Measurements from ENCODE around the gene MCAT.

MCAT gene

DNA sequence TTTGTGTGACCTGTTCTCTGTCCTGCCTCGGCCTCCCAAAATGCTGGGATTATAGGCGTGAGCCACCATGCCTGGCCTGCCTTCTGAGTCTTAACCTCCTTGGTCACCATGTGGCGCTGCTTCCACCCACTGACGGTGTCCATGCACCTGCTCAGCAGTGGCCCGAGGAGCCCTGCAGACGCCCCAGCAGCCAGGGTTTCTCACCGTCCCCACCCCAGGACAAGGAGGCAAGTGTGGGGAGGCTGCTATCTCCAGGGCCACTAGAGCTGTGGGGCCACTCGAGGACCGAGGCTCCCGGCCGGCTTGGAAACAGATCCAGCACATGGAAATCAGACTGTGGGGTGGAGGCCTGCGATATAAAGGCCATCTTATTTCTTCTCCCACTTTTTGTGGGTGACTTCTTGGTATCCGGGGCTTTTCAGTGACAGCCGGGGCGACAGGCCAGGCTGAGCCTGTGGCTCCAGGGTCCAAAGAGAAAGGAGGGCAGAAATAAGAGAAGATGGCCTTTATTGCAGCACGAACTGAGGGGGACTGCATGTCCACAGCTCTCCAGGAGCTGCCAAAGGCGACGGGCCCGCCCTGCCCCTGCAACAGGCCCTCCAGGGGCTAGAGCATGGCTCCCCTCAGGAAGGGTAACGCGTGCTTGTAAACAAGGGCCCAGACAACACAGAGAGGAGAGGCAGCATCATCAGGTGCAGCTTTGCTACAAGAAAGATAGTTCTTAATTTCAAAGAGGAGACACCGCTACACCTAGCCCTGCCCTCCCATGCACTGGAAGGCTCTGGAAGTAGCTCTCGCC lies 23.1 kb upstream of the MCAT start:
- H3K4me3 ChIP-seq (ENCODE audit: low read length) = no peak overlapping the region
- no peak for TF ChIP-seq ZNF274 (IDR thresholded peaks at IDR 0.05; ENCODE audit: low read depth, low read length)

DNA sequence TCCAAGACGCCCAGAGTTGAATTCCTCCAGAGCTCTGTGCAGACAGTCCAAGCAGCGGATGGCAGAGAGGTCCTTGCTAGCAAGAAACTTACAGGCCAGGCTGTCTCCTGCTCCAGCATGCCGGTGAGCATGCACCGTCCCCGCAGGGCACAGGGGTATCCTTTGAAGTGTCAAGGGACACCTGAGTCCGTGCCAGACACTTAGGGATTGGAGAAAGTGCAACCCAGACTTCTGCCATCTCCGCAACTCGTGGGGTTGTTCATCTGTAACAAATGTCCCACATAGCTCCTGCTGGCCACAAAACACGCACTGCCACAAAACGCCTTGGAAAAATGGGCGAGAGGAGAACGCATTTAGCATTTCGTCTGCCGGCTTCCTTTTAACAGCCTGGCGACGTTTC lies 21.4 kb upstream of the MCAT start:
- H3K4me3 ChIP-seq (ENCODE audit: low read length) = no peak overlapping the region
- no peak for TF ChIP-seq ZNF274 (IDR thresholded peaks at IDR 0.05; ENCODE audit: low read depth, low read length)

DNA sequence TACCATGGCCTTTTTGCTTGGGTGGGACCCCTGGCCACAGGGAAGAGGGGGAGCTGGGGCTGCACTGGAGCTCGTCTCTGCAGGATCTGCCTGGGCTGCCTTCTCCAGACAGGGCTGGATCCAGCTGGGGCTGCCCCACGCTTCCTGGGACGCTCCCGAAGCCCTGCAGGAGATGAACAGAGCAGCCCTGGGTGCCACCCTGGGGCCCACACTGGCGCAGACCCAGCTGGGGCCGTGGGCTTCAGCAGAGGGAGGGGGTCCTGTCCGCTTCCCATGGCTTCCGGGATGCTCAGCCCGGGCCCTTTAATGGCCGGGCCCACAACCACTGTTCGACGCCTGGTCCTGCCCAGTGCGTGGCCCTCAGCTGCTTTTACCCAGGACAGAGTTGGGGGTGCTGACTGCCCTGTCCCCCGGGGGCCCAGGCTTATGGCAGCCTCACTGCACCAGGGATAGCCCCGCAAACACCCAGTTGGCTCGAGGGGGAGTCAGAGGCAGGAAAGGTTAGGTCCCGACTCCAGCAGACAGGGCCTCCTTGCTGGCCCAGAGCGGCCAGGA lies 20.1 kb upstream of the MCAT start:
- no peak overlapping the region for H3K4me3 ChIP-seq (ENCODE audit: low read length)
- no peak for TF ChIP-seq ZNF274 (IDR thresholded peaks at IDR 0.05; ENCODE audit: low read depth, low read length)

DNA sequence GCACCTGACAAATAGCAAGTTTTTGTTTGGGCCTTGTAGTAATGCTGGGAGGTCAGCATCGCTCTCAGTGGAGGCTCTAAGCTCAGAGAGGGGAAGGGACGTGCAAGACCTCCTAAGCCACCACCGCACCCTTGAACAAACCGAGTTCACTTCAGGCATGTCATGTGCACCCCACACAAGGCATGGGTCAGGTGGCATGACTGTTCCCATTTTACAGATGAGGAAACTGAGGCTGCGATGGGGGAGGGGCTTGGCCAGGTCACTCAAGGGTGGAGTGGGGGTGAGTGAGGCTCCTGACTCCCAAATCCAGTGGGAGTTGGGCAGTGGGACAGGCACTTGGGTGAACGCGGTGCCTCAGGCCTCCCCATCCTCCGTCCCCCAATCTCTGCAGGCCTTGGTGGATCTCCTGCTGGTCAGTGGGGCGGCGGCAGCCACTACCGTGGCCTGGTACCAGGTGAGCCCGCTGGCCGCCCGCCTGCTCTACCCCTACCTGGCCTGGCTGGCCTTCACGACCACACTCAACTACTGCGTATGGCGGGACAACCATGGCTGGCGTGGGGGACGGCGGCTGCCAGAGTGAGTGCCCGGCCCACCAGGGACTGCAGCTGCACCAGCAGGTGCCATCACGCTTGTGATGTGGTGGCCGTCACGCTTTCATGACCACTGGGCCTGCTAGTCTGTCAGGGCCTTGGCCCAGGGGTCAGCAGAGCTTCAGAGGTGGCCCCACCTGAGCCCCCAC lies 19.4 kb upstream of the MCAT start:
- H3K4me3 ChIP-seq (ENCODE audit: low read length) = no peak overlapping the region
- no peak for TF ChIP-seq ZNF274 (IDR thresholded peaks at IDR 0.05; ENCODE audit: low read depth, low read length)

DNA sequence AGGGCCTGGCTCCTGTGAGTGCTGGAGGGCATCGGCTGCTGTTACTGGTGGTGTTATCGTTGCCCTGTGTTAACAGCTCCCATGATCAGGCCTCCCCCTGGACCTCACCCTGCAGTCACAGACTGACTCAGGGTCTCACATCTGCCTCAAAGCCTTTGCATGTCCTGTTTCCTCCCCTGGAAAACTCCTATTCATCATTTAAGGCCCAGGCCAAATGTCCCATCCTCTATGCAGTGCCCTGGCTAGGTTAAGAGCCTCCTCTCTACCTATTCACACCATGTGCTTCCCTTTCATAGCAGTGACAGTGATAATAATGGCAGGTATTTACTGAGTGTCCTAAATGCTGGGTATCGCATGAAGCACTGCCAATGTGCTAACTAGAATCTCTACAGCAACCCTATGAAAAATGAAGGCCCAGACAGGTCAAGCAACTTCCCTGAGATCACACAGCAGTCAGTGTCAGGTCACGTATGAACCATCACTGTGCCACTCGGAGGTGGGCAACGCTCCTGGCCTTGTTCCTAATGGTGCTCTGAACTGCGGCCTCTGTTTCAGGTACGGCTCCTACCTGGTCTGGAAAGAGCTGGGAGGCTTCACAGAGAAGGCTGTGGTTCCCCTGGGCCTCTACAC lies 17.4 kb upstream of the MCAT start:
- H3K4me3 ChIP-seq (ENCODE audit: low read length) = no peak overlapping the region
- no peak for TF ChIP-seq ZNF274 (IDR thresholded peaks at IDR 0.05; ENCODE audit: low read depth, low read length)

DNA sequence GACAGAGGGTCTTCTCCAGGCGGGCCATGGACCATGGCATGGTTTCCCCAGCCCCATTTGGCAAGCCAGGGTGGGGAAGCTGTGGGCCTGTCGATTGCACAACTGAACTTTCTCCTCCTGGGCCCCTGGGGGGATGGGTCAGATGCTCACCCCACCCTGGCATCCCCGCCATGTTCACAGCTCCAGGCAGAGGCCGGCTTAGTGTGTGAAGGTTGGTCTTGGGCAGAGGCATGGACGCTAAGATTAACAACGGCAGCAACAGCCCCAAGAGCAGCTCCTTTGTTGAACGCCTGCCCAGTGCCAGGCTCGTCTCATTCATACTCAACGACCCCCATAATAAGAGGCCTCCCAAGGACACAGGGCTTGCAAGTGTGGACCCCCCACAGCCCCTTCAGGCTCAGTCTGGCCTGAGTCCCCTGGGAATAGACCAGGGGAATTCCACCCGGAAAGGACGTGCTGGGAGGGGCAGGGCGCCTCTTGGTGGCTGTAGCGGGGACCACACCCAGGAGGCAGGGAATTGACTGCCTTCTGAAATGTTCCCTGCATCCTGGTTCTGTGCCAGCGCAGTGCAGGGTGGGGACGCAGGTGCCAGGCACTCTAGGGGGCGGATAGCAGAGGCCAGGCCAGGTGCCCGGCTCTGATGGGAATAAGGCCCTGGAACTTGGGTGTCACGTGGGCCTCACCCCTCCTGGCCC lies 16.4 kb upstream of the MCAT start:
- no peak overlapping the region for H3K4me3 ChIP-seq (ENCODE audit: low read length)
- no peak for TF ChIP-seq ZNF274 (IDR thresholded peaks at IDR 0.05; ENCODE audit: low read depth, low read length)

DNA sequence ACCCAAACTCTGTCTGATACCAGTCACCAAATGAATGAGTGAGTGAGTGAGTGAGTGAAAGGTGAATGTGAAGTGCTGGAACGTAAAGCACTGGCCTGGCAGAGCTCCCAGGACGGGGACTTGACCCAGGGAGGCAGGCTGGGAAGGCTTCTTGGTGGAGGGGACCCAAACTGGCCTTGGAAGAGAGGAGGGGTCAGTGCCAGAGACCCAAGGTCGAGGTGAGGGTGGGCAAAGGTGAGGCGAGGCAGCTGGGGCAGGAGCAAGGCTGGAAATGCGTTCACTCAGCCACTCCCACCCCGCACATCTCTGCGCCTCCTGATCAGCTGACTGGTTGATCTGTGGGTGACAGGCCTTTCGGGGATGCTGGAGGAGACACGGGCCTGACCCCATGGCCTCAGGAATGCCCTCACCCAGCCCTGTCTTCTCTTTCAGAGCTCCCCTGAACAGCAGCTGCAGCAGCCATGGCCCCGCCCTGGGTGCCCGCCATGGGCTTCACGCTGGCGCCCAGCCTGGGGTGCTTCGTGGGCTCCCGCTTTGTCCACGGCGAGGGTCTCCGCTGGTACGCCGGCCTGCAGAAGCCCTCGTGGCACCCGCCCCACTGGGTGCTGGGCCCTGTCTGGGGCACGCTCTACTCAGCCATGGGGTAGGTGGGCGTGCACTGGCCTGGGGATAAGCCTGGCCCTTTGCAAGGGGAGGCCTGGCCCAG lies 15.7 kb upstream of the MCAT start:
- TF ChIP-seq ZNF274 (IDR thresholded peaks at IDR 0.05; ENCODE audit: low read depth, low read length) = no peak

DNA sequence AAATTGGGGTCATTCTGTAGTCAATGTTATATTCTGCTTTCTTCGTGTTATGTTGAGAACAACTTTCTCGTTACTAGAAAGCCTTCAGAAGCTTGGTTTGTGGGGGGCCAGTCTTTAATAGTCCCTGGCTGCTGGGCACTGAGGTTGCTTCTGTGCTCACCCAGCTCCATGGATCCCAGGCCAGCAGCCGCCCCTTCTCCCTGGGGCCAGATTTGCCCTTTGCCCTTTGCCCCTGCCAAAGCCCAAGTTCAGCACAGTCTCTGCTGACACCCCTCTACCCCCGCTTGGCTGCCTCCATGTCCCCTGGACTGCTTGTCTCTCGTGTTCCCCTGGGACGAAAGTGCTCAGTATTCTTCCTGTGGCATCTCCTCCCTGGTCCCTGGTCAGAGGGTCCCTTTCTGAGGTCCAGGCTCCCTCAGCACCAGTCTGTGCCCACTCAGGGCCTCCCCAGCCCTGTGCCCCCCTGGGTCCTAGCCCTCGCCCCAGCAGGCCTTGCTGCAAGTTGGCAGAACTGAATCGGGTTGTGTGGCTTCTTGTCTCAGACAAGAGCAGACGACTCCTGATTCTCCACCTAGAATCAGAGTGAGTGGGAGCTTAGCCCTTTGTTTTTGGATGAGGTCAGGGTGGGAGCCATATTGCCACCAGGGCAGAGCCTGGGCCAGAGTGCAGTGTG lies 14.8 kb upstream of the MCAT start:
- H3K4me3 ChIP-seq (ENCODE audit: low read length) = no peak overlapping the region
- no peak for TF ChIP-seq ZNF274 (IDR thresholded peaks at IDR 0.05; ENCODE audit: low read depth, low read length)

More for the DNA sequence above, 15.7 kb upstream of the MCAT start:
- no peak overlapping the region for H3K4me3 ChIP-seq (ENCODE audit: low read length)

DNA sequence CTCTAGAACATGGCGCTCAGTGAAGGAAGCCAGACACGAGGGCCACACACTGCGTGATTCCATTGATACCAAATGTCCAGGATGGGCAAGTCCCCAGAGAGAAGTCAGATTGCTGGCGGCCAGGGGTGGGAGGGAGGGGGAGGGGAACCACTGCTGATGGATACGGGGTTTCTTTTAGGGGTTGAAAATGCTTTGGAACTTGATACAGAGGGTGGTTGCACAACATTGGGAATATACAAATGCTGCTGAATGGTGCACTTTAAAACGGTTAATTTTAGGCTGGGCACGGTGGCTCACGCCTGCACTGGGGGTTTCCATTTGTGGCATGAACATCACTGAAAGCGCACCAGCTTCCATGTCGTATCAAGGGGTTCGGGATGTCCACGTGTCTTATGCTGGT lies 13.2 kb upstream of the MCAT start:
- TF ChIP-seq ZNF274 (IDR thresholded peaks at IDR 0.05; ENCODE audit: low read depth, low read length) = no peak
- no peak overlapping the region for H3K4me3 ChIP-seq (ENCODE audit: low read length)

DNA sequence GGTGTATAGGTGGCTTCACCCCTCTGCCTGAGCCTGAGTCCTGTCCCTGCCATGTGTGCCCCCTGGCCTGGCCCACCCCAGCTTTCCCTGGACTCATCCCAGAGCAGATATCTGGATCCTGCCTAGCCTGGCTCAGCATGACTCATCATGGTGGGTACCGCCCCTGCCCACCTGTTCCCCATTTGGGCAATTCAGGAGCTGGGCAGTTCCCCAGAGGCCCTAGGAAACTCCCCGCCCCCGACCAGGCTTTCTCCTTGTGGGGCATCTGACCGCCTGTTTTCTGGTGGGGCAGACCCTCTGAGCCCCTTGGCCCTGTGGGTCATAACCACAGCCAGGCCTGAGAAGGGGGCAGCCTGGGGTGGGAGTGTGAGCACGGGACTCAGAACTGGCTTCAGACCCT lies 12.6 kb upstream of the MCAT start:
- TF ChIP-seq ZNF274 (IDR thresholded peaks at IDR 0.05; ENCODE audit: low read depth, low read length) = no peak
- H3K4me3 ChIP-seq (ENCODE audit: low read length) = no peak overlapping the region

DNA sequence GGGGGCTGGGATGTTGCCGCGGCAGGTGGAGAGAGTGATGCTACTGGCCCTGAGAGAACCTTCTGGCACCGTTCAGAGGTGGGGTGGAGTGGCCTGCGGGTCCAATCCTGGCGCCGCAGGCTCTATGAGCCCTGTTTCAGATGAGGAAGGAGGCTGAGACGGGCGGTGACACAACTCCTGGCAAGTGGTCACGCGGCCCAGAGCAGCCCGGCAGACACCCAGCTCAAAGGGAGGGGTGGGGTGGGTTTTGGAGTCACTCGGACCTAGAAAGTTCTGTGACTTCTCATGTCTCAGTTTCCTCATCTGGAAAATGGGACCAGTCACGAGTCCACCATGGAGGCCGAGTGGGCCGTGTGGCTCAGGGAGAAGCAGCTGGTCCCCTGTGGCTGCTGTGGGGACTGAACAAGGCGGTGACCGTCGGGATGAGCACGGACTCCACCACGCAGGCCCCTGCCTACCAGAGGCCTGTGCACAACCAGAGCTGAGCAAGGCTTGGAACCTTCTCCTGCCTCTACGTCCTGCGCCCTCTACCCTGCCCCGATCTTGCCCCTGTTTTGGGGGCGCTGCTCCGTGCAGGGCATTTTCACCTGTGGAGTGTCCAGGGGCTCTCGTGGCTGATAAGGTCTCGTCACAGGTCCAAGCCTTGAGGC lies 11.8 kb upstream of the MCAT start:
- no peak overlapping the region for H3K4me3 ChIP-seq (ENCODE audit: low read length)
- no peak for TF ChIP-seq ZNF274 (IDR thresholded peaks at IDR 0.05; ENCODE audit: low read depth, low read length)

DNA sequence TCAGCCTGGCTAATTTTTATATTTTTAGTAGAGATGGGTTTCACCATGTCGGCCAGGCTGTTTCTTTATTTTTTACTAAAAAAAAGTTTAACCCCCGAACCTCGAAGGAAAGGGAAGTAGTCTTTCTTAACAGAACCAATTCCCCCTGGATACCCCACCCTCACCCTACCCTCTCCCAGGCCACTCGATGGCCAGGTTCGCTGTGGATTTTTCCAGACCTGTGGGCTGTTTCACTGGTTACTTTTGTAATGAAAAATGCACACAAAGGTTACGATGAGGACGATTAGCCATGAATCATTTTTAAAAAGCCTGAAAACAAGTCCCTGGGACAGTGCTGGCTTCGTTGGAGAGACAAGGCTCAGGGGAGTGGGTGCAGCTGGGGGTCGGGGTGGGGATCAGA lies 10.7 kb upstream of the MCAT start:
- TF ChIP-seq ZNF274 (IDR thresholded peaks at IDR 0.05; ENCODE audit: low read depth, low read length) = no peak
- H3K4me3 ChIP-seq (ENCODE audit: low read length) = no peak overlapping the region

Measured in GM08714 (cell line).